ENCODE measurements around the gene ASCC1. TPM values are rescaled to one million over a fixed set of nuclear protein-coding genes. Genes with fewer than 3 reads are reported as not detected.
"Not testable (repeated sequence)": the region's sequence is repeated elsewhere in the genome, so short reads cannot be mapped to it uniquely, and the experiment has no call there.

The ASCC1 gene
- total and polyA plus RNA-seq, 2 of the 13 experiments (the other 11 are each of a cell fraction or from before 2014, with no cell fraction given): 21.6 to 30.1 TPM

GRCh38 chr10:72250666-72251065, 34.6 kb upstream of the ASCC1 start (continued):
- peak; percentile 53; the same call in 1 of the 2 replicates for TF ChIP-seq ZNF460 (CRISPR knock-in tag; IDR thresholded peaks at IDR 0.05; ENCODE audit: borderline replicate concordance)
- TF ChIP-seq NFKB2 (CRISPR knock-in tag; IDR thresholded peaks at IDR 0.05; ENCODE audit: borderline replicate concordance): 0 out of 2 replicates have a peak, but pooled peaks have one; percentile 25
- TF ChIP-seq SMYD3 (CRISPR knock-in tag; IDR thresholded peaks at IDR 0.05): no peak
- TF ChIP-seq ZNF687 (CRISPR knock-in tag; IDR thresholded peaks at IDR 0.05): peak; percentile 35
- TF ChIP-seq ZNF556 (CRISPR knock-in tag; IDR thresholded peaks at IDR 0.05; ENCODE audit: borderline replicate concordance): no peak
- no peak for TF ChIP-seq KLF12 (CRISPR knock-in tag; IDR thresholded peaks at IDR 0.05; ENCODE audit: borderline replicate concordance)

GRCh38 chr10:72249176-72249862, 33.2 kb upstream of the ASCC1 start:
- in situ Hi-C loops (cut with HindIII; ENCODE audit: extremely low pct_ligation_motif_present, low pct_unique_long_range_greater_than_20kb); H3K27me3 ChIP-seq (ENCODE audit: control insufficient read depth in 1 of 2, insufficient read depth in 2 of 2, low read length in 2 of 2); H3K36me3 ChIP-seq (replicated peaks in 1 of 2; ENCODE audit: control insufficient read depth in 1 of 2, insufficient read depth in 2 of 2, low read length in 2 of 2); H3K9me3 ChIP-seq (ENCODE audit: low read length); CTCF ChIA-PET (ENCODE audit: low intra/inter-chr PET ratio, low total read pairs); H4K20me1 ChIP-seq (ENCODE audit: insufficient read depth, low read length); H3K79me2 ChIP-seq (ENCODE audit: insufficient read depth, low read length); BruUV-seq (replicated peaks); DNase-seq (ENCODE audit: low spot score); FAIRE-seq: not testable (repeated sequence)
- H3K4me2 ChIP-seq (ENCODE audit: low read depth, low read length): peak overlapping the region; percentile 98
- H3K4me3 ChIP-seq (replicated peaks in 1 of 3; ENCODE audit: insufficient read depth in 1 of 3, low read depth in 2 of 3, low read length in 3 of 3): peak overlapping the region; percentile 56 to 75 (median 65); a peak in 5 of 6 replicates
- peak; percentile 15; the same call in 1 of the 3 replicates for ATAC-seq
- H3K4me1 ChIP-seq (ENCODE audit: insufficient read depth, low read length): peaks cover 94% of the 10 kb centered on the region
- 68% methylated on average over 17 of the region's 17 CpGs for WGBS (ENCODE audit: low lambda C conversion rate)
- H2AFZ ChIP-seq (ENCODE audit: low read length): peak overlapping the region; percentile 51
- peak overlapping the region; percentile 81 for H3K27ac ChIP-seq (ENCODE audit: extremely low read length, insufficient read depth, low read length)
- intact Hi-C loops (cut with micrococcal nuclease; ENCODE audit: unreplicated experiment): loop anchor here (2.0 kb wide), 1 partner anchor 23 kb away; the partner anchor contains the start of gene DDIT4
- POLR2A ChIA-PET: interaction anchor here (1.2 to 2.3 kb wide), 4 partner anchors 12 to 106 kb away, joined by 3 to 18 read pairs (median 10); partner anchors contain the start of genes DDIT4 and DNAJB12
- H3K9ac ChIP-seq (ENCODE audit: insufficient read depth, low read depth, low read length): peak overlapping the region; percentile 79
- 0 out of 4 replicates have a peak, but pooled peaks of 1 of the 2 experiments have one; percentile 8 for TF ChIP-seq KLF16 (CRISPR knock-in tag; IDR thresholded peaks at IDR 0.05)
- 0 out of 2 replicates have a peak, but pooled peaks have one; percentile 39 for TF ChIP-seq ZNF547 (CRISPR knock-in tag; IDR thresholded peaks at IDR 0.05)
- 0 out of 2 replicates have a peak, but pooled peaks have one; percentile 4 for TF ChIP-seq ZNF687 (CRISPR knock-in tag; IDR thresholded peaks at IDR 0.05)
- TF ChIP-seq IKZF5 (CRISPR knock-in tag; IDR thresholded peaks at IDR 0.05): 0 out of 2 replicates have a peak, but pooled peaks have one; percentile 1

Data from HepG2 (cell line).